Neural crest cell (in vitro differentiated cells): ENCODE results near the gene RALGAPB. TPM values are rescaled to one million over a fixed set of nuclear protein-coding genes. Genes with fewer than 3 reads are reported as not detected.

Experiments
- DNase-seq: peaks from one replicate; pipeline ENCODE4 v3.0.0; 2021; ENCODE audit warnings: low read depth, mixed read lengths, low spot score
- H3K27ac Mint-ChIP-seq: one replicate; pipeline ENCODE4 v1.8.0; 2021; ENCODE audit warnings: mild to moderate bottlenecking, mixed read lengths; ENCODE audit not compliant: unreplicated experiment
- H3K27me3 Mint-ChIP-seq: 2 replicates; pipeline ENCODE4 v1.8.0; 2021; ENCODE audit warnings: low read depth, mild to moderate bottlenecking, mixed read lengths
- H3K36me3 Mint-ChIP-seq: 2 replicates; pipeline ENCODE4 v1.8.0; 2021; ENCODE audit warnings: low read depth, mild to moderate bottlenecking, mixed read lengths
- H3K4me1 Mint-ChIP-seq: 2 replicates; pipeline ENCODE4 v1.8.0; 2021; ENCODE audit warnings: mixed read lengths
- H3K4me3 Mint-ChIP-seq: one replicate; pipeline ENCODE4 v1.8.0; 2021; ENCODE audit warnings: mild to moderate bottlenecking, mixed read lengths
- H3K9me3 Mint-ChIP-seq: 2 replicates; pipeline ENCODE4 v1.8.0; 2021; ENCODE audit warnings: mixed read lengths
- CTCF ChIP-seq: fragments of 200-600 bp; sonication (generic); conservative IDR thresholded peaks from 2 replicates; pipeline ENCODE4 v1.5.0; 2021; ENCODE audit warnings: antibody characterized with exemption, mild to moderate bottlenecking
- total RNA-seq: library from RNA; stranded (reverse); gene quantifications from 2 replicates; pipeline ENCODE4 v1.2.1, GENCODE V29; 2021

The RALGAPB gene
- total RNA-seq, 1 donor from 2014 or later: 34.7 TPM

- Mint-ChIP-seq H3K27me3 (peaks cover 42% of the 10 kb centered on the region), H3K9me3 (no peaks in the 10 kb centered on the region), H3K4me1 (peaks cover 24% of the 10 kb centered on the region), H3K36me3 (no peaks in the 10 kb centered on the region), H3K4me3 (peak overlapping the region; percentile 88), H3K27ac (no peak overlapping the region)
- no peak for DNase-seq
- TF ChIP-seq CTCF: no peak
Observed at GRCh38 chr20:38471245-38471644, 1.4 kb upstream of the RALGAPB start.

GRCh38 chr20:38471987-38472512 lies 593 bp upstream of the RALGAPB start:
- TF ChIP-seq CTCF: no peak
- H3K4me3 Mint-ChIP-seq: peak overlapping the region; percentile 88
- H3K36me3 Mint-ChIP-seq: no peaks in the 10 kb centered on the region
- H3K9me3 Mint-ChIP-seq: no peaks in the 10 kb centered on the region
- peaks cover 38% of the 10 kb centered on the region for H3K27me3 Mint-ChIP-seq
- DNase-seq: no peak
- peak overlapping the region; percentile 15 for H3K27ac Mint-ChIP-seq
- peaks cover 24% of the 10 kb centered on the region for H3K4me1 Mint-ChIP-seq

GRCh38 chr20:38473367-38473795 lies 738 bp downstream of the RALGAPB start:
- H3K4me3 Mint-ChIP-seq: peak overlapping the region; percentile 89
- no peaks in the 10 kb centered on the region for H3K36me3 Mint-ChIP-seq
- H3K9me3 Mint-ChIP-seq: no peaks in the 10 kb centered on the region
- DNase-seq: no peak
- no peak for TF ChIP-seq CTCF
- H3K4me1 Mint-ChIP-seq: peaks cover 24% of the 10 kb centered on the region
- peaks cover 35% of the 10 kb centered on the region for H3K27me3 Mint-ChIP-seq
- H3K27ac Mint-ChIP-seq: peak overlapping the region; percentile 31

GRCh38 chr20:38477747-38478146 lies 5.1 kb downstream of the RALGAPB start:
- H3K9me3 Mint-ChIP-seq: no peaks in the 10 kb centered on the region
- H3K4me1 Mint-ChIP-seq: peaks cover 19% of the 10 kb centered on the region
- H3K27me3 Mint-ChIP-seq: no peaks in the 10 kb centered on the region
- no peaks in the 10 kb centered on the region for H3K36me3 Mint-ChIP-seq
- no peak overlapping the region for H3K27ac Mint-ChIP-seq
- no peak overlapping the region for H3K4me3 Mint-ChIP-seq
- TF ChIP-seq CTCF: no peak
- DNase-seq: no peak

GRCh38 chr20:38479596-38479995 lies 7.0 kb downstream of the RALGAPB start:
- H3K36me3 Mint-ChIP-seq: no peaks in the 10 kb centered on the region
- no peak for DNase-seq
- H3K4me1 Mint-ChIP-seq: peaks cover 7% of the 10 kb centered on the region
- TF ChIP-seq CTCF: no peak
- no peaks in the 10 kb centered on the region for H3K9me3 Mint-ChIP-seq
- no peak overlapping the region for H3K27ac Mint-ChIP-seq
- no peak overlapping the region for H3K4me3 Mint-ChIP-seq
- H3K27me3 Mint-ChIP-seq: no peaks in the 10 kb centered on the region
